GM21526 (cell line): ENCODE results near the gene CCR5AS.

ENCODE experiments used
- ATAC-seq: cut with Tn5 transposase; IDR thresholded peaks from one replicate; pipeline ENCODE4 v1.9.1; 2021; ENCODE audit warnings: moderate library complexity; ENCODE audit not compliant: unreplicated experiment, low FRiP score

Gene CCR5AS

GRCh38 chr3:46324036-46324435 is 82.8 kb downstream of the CCR5AS start:
- no peak for ATAC-seq

GRCh38 chr3:46321461-46322104 is 85.3 kb downstream of the CCR5AS start:
- ATAC-seq: no peak

GRCh38 chr3:46318207-46318927 is 88.5 kb downstream of the CCR5AS start:
- ATAC-seq: no peak

- no peak for ATAC-seq
Measured at GRCh38 chr3:46316206-46316605, 90.7 kb downstream of the CCR5AS start.

- ATAC-seq: no peak
Measured at GRCh38 chr3:46314517-46314916, 92.3 kb downstream of the CCR5AS start.
